Measurements from ENCODE around the gene MTIF3. TPM values are rescaled to one million over a fixed set of nuclear protein-coding genes. Genes with fewer than 3 reads are reported as not detected.

MTIF3 gene
- polyA plus RNA-seq, 1 donor (not counting 4 experiments of a cell fraction or from before 2014, with no cell fraction given) = 56.1 TPM

DNA sequence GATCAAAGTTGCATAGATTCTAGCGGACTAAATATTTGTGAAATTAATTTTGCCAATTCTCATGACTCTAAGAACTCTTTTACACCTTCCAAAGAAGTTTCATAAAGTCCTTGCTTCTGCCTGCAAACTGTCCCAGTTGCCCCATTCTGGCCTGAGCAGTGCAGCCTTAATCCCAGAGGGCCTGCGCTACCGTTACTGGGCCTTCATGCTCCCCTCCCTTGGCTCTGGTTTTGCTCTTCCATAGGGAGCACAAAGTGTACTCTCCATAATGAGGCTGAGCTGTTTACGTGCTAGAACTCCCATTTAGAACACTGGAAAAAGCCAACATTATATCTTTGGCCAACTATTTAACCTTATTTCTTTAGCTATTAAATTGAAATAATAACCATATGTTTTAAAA is 2.1 kb downstream of the MTIF3 start:
- dilution Hi-C loops (cut with MboI; ENCODE audit: extremely low pct_ligation_motif_present, low sequenced_read_pairs) = no loop called here
- Histone ChIP-seq H3K27ac (ENCODE audit: control insufficient read depth, insufficient read depth, low read length) (no peak overlapping the region), H3K27me3 (ENCODE audit: control insufficient read depth, extremely low read depth, insufficient read depth, low read length) (no peaks in the 10 kb centered on the region), H2AFZ (ENCODE audit: control insufficient read depth, low read length) (no peak overlapping the region), H3K9ac (ENCODE audit: control insufficient read depth, extremely low read depth, insufficient read depth, low read length) (no peak overlapping the region), H4K20me1 (ENCODE audit: control insufficient read depth, extremely low read depth, insufficient read depth, low read length) (no peaks in the 10 kb centered on the region), H3K4me3 (ENCODE audit: control insufficient read depth in 2 of 3, extremely low read depth in 1 of 3, insufficient read depth in 2 of 3, low read depth in 1 of 3, low read length in 3 of 3) (no peak overlapping the region), H3K9me1 (ENCODE audit: control insufficient read depth, extremely low read depth, insufficient read depth, low read length) (no peaks in the 10 kb centered on the region), H3K4me2 (ENCODE audit: control insufficient read depth, extremely low read depth, insufficient read depth, low read depth, low read length) (no peak overlapping the region), H3K9me3 (ENCODE audit: control insufficient read depth, low read depth, low read length) (no peaks in the 10 kb centered on the region), H3K79me2 (ENCODE audit: control insufficient read depth, insufficient read depth, low read length) (peaks cover 28% of the 10 kb centered on the region), H3K36me3 (ENCODE audit: control insufficient read depth in 2 of 2, extremely low read depth in 1 of 2, insufficient read depth in 2 of 2, low read length in 2 of 2) (no peaks in the 10 kb centered on the region), H3K4me1 (ENCODE audit: control insufficient read depth, extremely low read depth, insufficient read depth, low read length) (peaks cover 13% of the 10 kb centered on the region)
- no peak for TF ChIP-seq EZH2 (IDR thresholded peaks at IDR 0.05; ENCODE audit: low read length)
- TF ChIP-seq, protein P1, sequence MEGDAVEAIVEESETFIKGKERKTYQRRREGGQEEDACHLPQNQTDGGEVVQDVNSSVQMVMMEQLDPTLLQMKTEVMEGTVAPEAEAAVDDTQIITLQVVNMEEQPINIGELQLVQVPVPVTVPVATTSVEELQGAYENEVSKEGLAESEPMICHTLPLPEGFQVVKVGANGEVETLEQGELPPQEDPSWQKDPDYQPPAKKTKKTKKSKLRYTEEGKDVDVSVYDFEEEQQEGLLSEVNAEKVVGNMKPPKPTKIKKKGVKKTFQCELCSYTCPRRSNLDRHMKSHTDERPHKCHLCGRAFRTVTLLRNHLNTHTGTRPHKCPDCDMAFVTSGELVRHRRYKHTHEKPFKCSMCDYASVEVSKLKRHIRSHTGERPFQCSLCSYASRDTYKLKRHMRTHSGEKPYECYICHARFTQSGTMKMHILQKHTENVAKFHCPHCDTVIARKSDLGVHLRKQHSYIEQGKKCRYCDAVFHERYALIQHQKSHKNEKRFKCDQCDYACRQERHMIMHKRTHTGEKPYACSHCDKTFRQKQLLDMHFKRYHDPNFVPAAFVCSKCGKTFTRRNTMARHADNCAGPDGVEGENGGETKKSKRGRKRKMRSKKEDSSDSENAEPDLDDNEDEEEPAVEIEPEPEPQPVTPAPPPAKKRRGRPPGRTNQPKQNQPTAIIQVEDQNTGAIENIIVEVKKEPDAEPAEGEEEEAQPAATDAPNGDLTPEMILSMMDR (optimal IDR thresholded peaks at IDR 0.05 in 1 of 3, IDR thresholded peaks at IDR 0.05 in 1 of 3, conservative IDR thresholded peaks at IDR 0.05 in 1 of 3; ENCODE audit: extremely low read depth in 1 of 3, insufficient read depth in 2 of 3, low read length in 3 of 3) = no peak
- FAIRE-seq = no peak
- DNase-seq (ENCODE audit: low read depth, low spot score) = no peak

DNA sequence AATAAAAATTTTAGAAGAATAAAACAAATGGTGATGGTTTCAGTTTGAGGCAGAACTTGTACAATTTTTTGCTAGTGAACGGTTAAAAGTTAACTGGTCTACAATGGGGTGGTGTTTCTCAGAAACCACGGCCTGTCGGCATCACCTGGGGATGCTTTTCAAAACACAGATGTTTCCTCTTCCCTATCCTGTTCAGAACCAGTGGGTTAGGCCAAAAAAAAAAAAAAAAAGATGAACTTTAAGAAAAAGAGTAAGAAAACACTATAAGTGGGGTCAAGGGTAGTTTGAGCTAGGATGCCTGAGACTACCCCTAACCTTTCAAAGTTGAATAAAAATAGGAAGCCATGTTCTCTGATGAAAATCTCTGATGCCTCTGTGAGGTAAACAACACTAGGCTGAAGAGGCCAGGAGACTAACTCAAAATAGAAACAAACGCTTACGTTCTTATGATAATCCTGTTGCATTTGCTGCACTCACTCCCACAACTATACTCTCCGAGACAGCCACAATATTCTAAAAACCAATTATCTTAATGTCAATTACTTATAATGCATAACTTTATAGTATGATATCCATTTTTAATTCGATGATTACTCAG is 3.3 kb downstream of the MTIF3 start:
- DNase-seq (ENCODE audit: low read depth, low spot score) = no peak
- peaks cover 13% of the 10 kb centered on the region for H3K4me1 ChIP-seq (ENCODE audit: control insufficient read depth, extremely low read depth, insufficient read depth, low read length)

More for the DNA sequence above, 3.3 kb downstream of the MTIF3 start:
- H3K4me3 ChIP-seq (ENCODE audit: control insufficient read depth in 2 of 3, extremely low read depth in 1 of 3, insufficient read depth in 2 of 3, low read depth in 1 of 3, low read length in 3 of 3) = no peak overlapping the region
- no peak overlapping the region for H3K9ac ChIP-seq (ENCODE audit: control insufficient read depth, extremely low read depth, insufficient read depth, low read length)
- H4K20me1 ChIP-seq (ENCODE audit: control insufficient read depth, extremely low read depth, insufficient read depth, low read length) = no peaks in the 10 kb centered on the region
- H3K27ac ChIP-seq (ENCODE audit: control insufficient read depth, insufficient read depth, low read length) = no peak overlapping the region
- TF ChIP-seq EZH2 (IDR thresholded peaks at IDR 0.05; ENCODE audit: low read length) = no peak
- TF ChIP-seq, protein P1 (optimal IDR thresholded peaks at IDR 0.05 in 1 of 3, IDR thresholded peaks at IDR 0.05 in 1 of 3, conservative IDR thresholded peaks at IDR 0.05 in 1 of 3; ENCODE audit: extremely low read depth in 1 of 3, insufficient read depth in 2 of 3, low read length in 3 of 3) = no peak
- H3K36me3 ChIP-seq (ENCODE audit: control insufficient read depth in 2 of 2, extremely low read depth in 1 of 2, insufficient read depth in 2 of 2, low read length in 2 of 2) = peaks cover 0 to 2% of the 10 kb centered on the region in 2 experiments
- peaks cover 28% of the 10 kb centered on the region for H3K79me2 ChIP-seq (ENCODE audit: control insufficient read depth, insufficient read depth, low read length)
- no peak overlapping the region for H2AFZ ChIP-seq (ENCODE audit: control insufficient read depth, low read length)
- H3K27me3 ChIP-seq (ENCODE audit: control insufficient read depth, extremely low read depth, insufficient read depth, low read length) = no peaks in the 10 kb centered on the region
- H3K9me1 ChIP-seq (ENCODE audit: control insufficient read depth, extremely low read depth, insufficient read depth, low read length) = no peaks in the 10 kb centered on the region
- dilution Hi-C loops (cut with MboI; ENCODE audit: extremely low pct_ligation_motif_present, low sequenced_read_pairs) = no loop called here
- no peaks in the 10 kb centered on the region for H3K9me3 ChIP-seq (ENCODE audit: control insufficient read depth, low read depth, low read length)
- FAIRE-seq = no peak
- H3K4me2 ChIP-seq (ENCODE audit: control insufficient read depth, extremely low read depth, insufficient read depth, low read depth, low read length) = no peak overlapping the region
